ENCODE data around the gene RAB3A.
"Not testable (repeated sequence)": the region's sequence is repeated elsewhere in the genome, so short reads cannot be mapped to it uniquely, and the experiment has no call there.

The RAB3A gene

DNA sequence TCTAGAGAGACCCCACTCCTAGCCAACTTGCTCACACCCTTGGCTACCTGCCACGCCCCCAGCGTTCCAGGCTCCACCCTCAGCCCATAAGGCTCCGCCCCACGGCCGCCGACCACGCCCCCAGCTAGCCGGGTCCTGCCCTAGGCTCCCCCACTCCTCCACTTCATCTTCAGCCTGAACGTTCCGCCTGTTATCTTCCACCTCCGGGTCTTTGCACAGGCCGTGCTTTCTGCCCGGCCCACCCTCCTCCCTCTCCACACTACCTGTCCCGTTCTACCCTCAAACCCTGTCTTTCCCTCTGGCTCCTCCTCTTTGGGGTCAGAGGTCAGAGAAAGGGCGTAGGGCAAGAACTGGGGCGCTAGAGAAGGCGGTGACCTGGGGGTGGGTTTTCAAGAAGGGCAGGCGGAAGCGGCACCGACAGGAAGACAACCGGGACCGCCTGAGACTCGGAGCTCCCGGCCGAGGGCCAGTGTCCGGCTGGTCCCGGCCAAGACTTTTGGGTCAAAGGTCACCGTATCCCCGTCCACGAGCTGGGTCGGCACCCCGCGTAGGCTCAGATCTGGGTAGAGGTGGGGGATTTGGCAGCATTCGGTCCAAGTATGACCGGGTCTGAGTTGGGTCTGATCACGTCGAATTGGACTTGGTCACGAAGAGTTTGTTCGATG lies 20.1 kb upstream of the RAB3A start:
- DNase-seq = peak; percentile 34

DNA sequence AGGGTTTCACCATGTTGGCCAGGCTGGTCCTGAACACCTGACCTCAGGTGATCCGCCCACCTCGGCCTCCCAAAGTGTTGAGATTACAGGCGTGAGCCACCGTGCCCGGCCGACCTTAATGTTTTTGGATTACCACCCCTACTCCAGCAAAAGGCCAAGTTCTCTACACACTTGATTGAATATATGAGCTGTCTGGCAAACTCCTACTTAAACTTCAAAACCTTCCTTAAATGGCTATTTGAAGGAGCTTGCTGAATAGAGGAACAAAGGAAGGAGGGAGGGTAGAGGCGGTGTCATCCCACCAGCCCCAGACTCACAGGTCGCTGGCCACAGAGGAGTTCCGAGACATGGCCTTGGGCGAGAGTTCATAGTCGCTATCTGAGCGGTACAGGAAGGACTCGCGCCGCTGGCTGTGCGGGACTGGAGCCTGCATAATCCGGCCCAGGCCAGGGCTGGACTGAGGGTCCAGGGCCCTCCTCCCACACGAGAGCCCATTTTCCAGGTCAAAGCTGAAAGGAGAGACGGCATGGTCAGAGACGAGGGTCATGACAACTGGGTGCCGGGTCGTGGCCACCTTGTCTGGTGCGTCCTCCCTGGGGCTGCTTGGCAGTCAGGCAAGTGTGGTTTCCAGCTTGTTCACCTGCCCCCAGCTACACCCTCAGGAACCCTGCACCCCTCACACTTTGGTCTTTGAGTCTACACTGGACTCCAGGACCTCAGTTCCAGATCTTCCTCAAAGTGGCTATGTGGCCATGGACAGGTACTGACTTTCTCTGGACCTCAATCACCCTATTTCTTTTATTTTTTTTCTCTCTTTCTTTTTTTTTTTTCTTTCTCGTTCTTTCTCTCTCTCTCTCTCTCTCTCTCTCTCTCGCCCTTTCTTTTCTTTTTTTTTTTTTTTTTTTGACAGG lies 18.2 kb upstream of the RAB3A start:
- DNase-seq = no peak

DNA sequence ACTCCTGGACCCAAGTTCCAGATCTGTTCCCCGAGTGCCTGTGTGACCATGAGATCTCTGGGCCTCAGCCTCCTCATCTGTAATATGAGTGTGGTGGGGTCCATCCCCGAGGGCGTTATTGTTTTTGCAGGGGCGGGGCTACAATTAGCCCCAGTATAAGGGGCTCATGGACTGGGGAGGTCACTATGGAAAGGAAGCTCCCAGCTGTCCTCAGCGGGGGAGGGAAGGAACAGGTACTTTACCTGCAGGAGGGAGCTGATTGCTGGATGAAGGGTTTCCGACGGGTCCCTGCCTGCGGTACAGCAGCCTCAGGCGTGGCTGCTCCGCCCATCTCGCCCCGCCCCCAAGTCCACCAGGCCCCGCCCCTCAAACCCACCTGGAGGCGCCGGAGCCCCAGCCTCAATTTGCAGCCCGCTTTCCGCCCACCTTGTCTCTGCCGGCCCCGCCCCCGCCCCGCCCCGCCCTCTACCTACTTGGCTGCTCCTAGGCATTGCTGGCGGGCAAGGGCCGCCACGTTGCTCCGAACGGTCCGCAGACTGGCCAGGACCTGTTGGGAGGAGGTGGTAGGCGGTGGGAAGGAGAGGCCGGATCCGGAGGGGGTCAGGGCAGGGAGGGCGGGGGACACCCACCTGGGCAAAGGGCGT lies 16.9 kb upstream of the RAB3A start:
- DNase-seq = no peak

DNA sequence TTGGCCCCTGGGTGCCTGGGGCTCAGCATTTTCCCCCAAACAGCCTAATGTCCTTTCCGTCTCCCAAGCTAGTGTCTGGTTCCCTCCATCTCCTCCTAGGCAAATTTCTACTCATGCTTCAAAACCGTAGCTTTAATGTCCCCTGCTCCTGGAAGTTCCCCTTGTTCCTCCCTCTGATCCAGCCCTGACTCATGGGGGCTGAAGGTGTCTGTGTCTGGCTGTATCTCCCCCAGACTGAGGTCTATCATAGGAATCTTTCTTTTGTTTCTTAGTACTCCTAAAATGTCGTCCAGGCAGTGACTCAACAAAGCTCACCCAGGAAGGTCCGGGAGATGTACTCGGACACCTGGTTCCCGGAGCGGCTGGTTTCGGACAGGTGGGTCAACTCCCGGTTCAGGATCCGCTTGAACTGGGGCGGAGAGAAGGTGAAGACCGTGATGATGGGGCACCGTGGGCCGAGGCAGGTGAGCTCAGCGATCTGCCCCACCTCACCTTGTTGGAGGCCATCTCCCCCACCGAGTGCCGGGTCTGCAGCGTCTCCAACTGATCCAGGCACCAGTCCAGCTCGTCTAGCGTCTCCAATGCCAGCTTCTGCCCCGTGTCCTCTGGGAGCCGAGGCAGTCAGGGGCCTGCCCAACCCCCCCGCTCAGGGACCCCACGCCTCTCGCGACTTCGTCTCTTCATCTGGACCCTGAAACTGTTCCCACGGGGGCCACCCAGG lies 16.2 kb upstream of the RAB3A start:
- DNase-seq = no peak

DNA sequence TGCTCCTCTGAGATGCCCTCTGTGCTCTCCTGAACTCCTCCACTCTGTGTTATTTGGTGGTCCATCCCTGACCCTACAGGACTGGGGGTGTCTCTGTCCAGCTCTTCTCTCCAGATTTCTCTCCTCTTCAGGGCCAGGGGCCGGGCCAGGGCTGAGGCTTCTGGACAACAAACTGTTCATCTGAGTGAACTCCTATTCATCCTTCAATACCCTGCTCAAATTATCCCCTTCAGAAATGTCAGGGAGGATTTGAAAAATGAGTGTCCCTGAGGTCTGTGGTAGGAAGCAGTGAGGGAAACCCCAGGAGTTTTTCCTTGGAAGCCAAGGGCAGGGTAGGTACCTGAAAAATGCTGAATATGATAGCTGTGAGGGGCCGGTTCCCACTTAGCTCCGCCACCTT lies 14.8 kb upstream of the RAB3A start:
- DNase-seq = no peak

DNA sequence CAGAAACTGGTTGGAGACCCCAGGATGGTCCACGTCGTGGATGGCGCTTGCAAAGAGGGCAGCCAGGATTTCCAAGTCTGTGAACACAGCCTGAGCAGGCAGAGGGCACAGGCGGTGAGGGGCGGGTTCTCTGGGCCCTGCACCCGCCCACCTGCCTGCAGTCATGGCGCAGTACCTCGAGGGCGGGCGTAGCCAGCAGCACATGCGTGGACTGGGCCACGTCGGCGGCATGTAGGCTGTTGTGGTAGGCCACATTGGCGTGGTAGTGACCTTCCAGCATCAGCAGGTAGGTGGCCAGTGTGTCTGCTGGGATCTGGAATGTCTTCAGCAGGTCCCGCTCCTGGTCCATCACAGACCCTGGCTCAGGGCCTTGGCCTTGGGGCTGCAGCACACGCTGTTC lies 14.3 kb upstream of the RAB3A start:
- DNase-seq = no peak

DNA sequence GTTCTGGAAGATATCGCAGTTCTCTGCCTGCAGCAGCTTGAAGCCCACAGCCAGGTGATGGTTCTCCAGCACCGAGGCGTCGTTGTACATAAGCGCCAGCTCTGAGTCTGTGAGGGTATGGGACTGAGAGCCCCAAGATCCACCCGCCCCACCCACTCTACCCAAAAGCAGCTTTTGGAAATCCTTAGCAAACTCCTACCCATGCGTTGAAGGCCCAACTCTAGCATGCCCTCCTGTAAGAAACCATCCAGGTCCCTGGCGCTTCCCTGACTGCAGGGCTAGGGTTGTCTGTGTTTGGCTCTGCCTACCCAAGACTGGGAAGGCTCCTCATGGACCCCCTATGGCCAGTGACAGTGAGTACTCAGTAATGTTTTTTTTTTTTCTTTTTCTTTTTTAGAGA lies 12.9 kb upstream of the RAB3A start:
- no peak for DNase-seq

DNA sequence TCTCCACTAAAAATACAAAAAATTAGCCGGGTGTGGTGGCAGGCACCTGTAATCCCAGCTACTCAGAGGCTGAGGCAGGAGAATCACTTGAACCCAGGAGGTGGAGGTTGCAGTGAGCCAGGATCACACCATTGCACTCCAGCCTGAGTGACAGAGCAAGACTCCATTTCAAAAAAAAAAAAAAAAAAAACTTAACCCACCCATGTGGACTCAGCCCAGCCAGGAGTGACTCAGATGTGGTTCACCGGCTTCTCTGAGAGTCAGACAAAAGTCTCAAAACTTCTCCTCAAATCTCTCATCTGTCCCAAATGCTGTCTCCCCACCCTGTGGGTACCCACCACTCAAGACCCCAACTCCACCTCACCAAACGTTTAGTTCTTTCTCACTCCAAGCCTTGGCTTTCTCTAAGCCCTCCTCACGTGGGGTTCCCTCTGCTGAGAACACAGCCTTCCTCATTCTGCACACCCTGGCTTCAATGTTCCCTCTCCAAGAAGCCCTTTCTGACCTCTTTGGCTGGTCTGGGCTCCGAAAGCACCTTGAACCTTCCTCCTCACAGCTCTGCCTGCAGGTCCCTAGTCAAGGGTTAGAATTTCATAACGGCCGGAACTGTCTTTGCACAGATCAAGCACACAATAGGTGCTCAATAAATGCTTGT lies 11.1 kb upstream of the RAB3A start:
- DNase-seq = no peak

DNA sequence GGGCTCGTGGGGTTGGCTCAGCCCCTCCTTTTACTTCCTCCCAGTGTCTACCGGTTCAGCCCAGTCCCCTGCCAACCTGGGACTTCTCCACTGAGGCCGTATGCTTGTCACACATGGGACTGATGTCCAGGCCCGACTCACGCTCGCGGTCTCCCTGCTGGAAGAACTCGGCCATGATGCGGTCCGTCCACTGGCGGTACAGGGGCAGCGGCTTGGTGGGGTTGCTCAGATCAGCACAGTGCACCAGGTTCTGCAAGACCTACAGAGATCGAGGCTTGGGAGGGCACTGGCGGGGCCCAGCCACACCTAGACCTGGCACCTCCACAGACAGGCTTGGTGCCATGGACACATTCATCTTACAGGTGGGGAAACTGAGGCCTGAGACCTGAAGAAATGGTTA lies 7.8 kb upstream of the RAB3A start:
- no peak for DNase-seq

DNA sequence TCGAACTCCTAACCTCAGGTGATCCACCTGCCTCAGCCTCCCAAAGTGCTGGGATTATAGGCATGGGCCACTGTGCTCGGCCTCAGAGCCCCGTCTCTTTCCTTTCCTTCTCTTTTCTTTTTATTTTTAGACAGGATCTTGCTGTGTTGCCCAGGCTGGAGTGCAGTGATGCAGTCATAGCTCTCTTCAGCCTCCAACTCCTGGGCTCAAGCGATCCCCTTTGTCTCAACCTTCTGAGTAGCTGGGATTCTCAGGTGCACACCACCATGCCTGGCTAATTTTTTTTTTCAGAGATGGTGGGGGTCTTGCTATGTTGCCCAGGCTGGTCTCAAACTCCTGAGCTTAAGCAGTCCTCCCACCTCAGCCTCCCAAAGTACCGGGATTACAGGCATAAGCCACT lies 6.1 kb upstream of the RAB3A start:
- not testable (repeated sequence) for DNase-seq

DNA sequence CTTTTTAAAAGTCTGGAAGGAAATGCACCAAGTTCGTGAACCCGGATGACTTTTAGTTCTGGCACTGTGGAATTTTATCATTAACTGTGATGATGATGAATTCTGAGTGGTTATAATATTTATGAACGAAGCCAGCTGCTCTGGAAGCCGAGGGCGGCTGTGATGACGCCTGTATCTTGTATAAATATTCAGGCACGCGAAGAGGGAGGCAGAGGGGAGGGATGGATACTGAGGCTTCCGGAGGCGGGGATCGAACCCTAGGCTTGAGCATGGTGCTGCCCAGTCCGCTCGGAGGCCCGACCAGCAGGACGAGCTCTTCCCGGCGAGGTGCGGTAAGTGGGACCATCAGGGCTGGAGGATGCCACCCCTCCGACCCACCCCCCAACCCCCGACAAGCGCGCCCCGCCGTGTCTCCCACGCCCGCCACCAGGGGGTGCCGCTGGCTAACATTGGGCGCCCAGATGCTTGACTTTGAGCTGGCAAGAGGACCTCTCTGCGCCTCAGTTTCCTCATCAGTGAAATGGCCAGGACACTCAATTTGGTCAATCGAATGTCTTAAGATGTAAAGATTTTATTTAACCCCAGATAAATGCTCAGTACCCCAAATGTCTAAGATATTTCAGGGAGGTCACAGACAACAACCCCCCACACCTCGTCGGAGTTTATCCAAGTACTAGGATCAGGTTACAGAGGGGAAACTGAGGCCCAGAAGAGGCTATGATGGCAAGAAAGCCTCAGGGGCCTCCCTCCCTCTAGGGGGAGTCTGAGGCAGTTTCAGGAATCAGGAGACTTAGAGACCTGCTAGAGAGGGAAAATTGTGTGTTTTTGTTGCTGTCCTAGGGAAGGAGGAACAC lies 4.5 kb upstream of the RAB3A start:
- peak; percentile 63 for DNase-seq

DNA sequence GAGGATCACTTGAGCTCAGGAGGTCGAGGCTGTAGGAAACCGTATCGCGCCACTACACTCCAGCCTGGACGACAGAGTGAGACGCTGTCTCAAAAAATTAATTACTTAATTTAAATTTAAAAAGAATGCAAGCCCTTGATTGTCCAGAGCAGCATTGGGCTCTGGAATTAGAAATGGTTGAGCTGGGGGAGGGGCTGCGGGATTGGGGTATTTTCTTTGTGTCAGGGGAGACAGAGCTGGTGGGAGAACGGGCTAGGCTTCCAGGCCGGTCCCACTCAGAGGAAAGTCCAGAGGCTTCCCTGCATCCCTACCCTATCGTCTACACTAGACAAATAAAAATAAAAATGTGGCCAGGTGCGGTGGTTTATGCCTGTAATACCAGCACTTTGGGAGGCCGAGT lies 2.2 kb upstream of the RAB3A start:
- no peak for DNase-seq

DNA sequence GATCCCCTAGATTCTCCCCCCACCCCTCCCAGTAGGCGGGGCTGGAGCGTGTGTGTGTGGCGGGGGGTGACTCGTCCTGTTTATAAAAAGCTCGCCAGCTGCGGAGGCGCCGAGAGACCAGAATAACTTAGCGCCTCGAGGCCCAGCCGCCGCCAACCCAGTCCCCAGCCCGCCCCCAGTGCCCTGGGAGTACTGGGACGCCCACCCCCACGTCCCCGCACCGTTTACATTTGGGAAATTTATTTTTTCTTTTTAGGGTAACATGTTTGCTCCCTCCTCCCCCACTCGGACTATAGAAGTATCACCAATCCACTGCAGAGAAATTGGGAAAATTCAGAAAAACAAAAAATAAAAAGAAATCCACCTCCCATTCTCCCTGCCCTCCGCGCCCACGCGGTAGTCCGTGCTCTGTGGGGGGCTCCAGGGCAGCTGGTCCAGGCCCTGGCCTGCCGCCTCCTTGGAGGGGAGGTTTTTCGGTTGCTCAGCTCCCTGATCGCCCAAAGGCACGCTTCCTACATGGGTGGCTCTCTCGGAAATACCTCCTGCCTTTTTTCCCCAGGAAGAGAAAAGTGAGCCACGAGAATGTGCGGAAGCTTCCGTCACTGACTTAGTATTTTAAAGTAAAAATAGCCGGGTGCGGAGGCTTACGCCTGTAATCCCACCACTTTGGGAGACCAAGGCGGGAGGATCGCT lies 1.5 kb upstream of the RAB3A start:
- peak; percentile 58 for DNase-seq

DNA sequence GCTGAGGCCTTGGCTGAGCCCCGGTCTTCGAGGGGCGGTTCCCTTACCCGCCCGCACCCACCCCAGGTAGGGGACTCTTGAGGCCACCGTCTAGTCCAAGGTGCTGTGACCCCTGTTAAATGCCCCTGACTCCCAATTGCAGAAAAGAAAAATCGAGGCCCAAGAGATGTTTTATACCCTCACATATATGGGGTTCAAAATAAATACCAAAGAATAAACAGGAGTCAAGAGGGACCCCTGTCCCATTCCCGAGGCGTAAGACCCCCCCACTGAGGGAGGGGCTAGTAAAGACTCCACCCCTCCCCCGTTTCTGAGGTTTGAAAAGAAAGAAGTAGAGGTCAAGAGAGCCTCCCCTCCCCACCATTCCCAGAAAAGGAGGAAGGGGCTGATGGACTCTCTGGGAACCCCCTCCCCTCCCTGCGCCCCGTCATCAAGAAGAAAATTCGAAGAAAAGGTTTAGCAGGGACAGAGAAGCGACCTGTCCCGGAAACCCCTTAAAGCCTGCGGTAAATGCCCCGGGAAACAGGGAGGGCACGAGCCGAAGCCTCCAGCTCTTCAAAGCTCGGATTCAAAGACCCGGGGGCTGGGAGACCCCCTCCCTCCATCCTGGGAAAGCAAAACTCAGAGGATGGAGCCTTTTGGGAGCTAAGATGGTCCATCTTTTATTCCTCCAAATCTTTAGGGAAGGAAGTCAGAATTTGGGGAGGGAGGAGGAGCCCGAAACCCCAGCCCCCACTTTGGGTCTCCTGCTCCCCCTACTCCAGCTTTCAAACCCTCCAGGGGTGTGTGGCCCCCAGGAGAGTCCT lies 755 bp upstream of the RAB3A start:
- peak; percentile 48 for DNase-seq

DNA sequence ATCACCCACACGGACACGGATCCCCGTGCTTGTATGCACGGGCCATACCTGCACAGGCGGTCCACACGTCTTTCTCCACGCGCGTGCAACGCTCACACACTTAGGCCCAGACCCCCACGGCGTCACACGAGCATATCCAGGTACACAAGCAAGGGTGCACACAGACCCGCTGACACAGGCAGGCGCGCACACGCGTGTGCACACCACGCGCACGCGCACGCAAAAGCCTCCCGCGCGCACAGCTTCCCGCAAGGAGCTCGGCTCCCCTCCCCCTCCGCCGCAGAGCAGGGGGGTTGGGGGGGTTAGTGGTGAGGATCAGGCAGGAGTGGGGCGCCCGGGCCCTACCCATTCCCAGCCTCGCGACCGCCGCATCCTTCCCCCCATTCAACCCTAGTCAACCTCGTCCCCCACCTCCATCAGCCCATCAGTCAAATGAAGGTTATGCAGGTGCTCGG lies 407 bp downstream of the RAB3A start:
- DNase-seq = peak; percentile 49

DNA sequence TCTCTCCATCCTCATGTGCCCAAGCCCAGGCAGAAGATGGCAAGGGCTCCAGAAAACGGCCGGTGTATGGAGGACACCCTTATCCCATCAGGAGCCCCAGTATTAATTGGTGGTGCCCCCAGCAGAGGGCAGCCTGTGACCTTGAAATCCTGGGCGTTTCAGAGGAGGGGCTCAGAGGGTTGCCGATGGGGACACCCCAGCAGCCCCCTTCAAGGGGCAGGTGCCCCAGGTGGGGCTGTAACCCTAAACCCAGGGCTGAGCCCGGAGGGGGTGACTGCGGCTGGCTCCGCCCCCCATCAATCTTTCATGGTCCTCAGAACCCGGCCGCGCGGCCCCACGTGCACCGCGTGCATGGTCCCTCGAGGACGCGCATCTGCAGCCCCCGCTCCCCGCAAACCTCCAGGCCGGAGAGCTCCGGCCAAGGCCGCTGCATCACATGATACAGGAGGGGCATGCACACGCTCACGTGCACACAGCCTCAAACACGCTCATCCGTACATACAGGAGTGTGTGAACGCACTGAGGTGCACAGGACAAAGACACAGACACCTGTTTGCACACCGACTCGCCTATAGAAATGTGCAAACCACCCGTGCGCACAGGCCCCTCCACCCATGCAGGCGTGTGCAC lies 949 bp downstream of the RAB3A start:
- DNase-seq = no peak

DNA sequence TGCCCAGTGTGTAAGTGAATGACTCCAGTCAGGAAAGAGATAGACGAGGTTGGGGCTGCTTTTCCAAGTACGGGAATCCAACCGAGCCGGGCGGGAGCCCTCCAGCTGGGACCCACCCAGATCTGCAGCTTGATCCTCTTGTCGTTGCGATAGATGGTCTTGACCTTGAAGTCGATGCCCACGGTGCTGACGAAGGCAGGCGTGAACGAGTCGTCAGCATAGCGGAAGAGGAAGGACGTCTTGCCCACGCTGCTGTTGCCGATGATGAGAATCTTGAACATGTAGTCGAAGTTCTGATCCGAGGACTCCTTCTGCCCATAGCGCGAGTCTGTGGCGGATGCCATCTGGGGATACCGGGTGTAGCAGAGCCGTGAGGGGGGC lies 1.5 kb downstream of the RAB3A start:
- no peak for DNase-seq

DNA sequence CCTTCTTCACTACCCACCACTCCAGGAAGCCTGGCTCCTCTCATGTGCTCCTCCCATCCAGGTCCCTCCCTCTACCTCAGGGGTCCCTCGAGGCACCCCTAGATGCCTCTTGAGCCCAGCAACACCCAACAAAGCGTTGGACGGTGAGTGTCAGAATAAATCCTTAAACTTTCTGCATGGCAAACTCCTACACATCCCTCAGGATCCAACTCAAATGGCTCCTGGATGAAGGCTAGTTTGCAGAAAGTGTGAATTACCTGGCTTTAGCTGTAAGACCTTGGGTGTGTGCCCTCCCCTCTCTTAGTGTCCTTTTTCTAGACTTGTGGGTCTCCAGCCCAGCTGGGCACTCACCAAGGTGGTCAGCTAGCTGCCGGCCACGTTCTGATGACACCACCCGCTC lies 5.5 kb downstream of the RAB3A start:
- no peak for DNase-seq

DNA sequence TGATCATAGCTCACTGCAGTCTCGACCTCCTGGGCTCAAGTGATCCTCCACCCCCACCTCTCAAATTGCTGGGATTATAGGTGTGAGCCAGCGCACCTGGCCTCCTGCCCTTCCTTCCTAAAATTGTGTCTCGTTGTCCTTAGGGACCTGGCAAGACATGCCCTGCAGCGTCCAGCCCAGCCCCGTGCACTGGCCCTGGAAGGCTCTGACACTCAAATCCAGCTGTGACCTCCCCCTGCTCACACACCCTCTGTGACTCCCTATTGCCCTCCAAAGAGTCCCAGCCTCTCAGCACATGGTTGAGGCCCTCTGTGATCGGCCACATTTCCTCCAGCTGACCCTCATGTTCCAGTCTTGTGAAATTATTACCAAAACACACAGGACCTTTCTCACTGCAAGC lies 5.9 kb downstream of the RAB3A start:
- DNase-seq = no peak

DNA sequence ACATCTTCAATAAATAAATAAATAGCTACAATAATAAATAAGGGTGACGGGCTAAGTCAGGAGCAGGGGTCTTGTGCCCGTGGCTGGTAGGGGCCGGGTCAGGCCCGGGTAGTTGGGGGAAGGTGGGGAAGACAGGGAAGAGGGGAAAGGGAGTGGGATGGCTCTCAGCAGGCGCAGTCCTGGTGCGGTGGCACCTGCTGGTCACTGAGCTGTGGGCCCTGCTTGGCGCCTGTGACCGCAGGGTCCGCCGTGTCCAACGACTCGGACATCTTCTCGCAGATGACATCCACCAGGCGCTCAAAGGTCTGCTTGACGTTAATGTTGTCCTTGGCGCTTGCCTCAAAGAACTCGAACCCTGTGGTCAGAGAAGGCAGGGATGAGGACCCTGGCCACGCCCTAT lies 6.5 kb downstream of the RAB3A start:
- no peak for DNase-seq

Measured in stimulated activated CD4-positive, alpha-beta T cell treated with anti-CD3 and anti-CD28 coated beads, Interleukin-4, amount 100 ng/mL, for 1 hour (primary cell).